ENCODE measurements around the gene ERLEC1.

Gene ERLEC1

GRCh38 chr2:53784436-53784835, 2.4 kb upstream of the ERLEC1 start:
- ATAC-seq: no peak
- TF ChIP-seq ISL1 (CRISPR knock-in tag; IDR thresholded peaks at IDR 0.05) (no peak), CSRNP3 (CRISPR knock-in tag; IDR thresholded peaks at IDR 0.05) (no peak), ZNF70 (CRISPR knock-in tag; IDR thresholded peaks at IDR 0.05) (no peak), ZNF565 (CRISPR knock-in tag; conservative IDR thresholded peaks at IDR 0.05; ENCODE audit: low read depth) (no peak), TCF4 (CRISPR knock-in tag; IDR thresholded peaks at IDR 0.05; ENCODE audit: borderline replicate concordance) (no peak), ESRRG (CRISPR knock-in tag; IDR thresholded peaks at IDR 0.05) (no peak), RARB (CRISPR knock-in tag; IDR thresholded peaks at IDR 0.05) (no peak), ZNF8 (CRISPR knock-in tag; IDR thresholded peaks at IDR 0.05) (no peak), CREB5 (CRISPR knock-in tag; IDR thresholded peaks at IDR 0.05; ENCODE audit: low read depth) (no peak), SNAI2 (CRISPR knock-in tag; IDR thresholded peaks at IDR 0.05) (no peak), ZC3H10 (CRISPR knock-in tag; IDR thresholded peaks at IDR 0.05) (no peak)

- TF ChIP-seq OSR1 (CRISPR knock-in tag; IDR thresholded peaks at IDR 0.05) (no peak), CREB5 (CRISPR knock-in tag; IDR thresholded peaks at IDR 0.05; ENCODE audit: low read depth) (no peak), SNAI2 (CRISPR knock-in tag; IDR thresholded peaks at IDR 0.05) (no peak), PATZ1 (CRISPR knock-in tag; IDR thresholded peaks at IDR 0.05; ENCODE audit: borderline replicate concordance) (no peak), ESRRG (CRISPR knock-in tag; IDR thresholded peaks at IDR 0.05) (no peak), ZNF565 (CRISPR knock-in tag; conservative IDR thresholded peaks at IDR 0.05; ENCODE audit: low read depth) (no peak), POU6F1 (CRISPR knock-in tag; IDR thresholded peaks at IDR 0.05; ENCODE audit: borderline replicate concordance, low read depth) (no peak), TOX (CRISPR knock-in tag; IDR thresholded peaks at IDR 0.05; ENCODE audit: borderline replicate concordance) (no peak), ZNF70 (CRISPR knock-in tag; IDR thresholded peaks at IDR 0.05) (no peak), ISL1 (CRISPR knock-in tag; IDR thresholded peaks at IDR 0.05) (no peak), GLIS3 (CRISPR knock-in tag; IDR thresholded peaks at IDR 0.05) (no peak), PPARA (CRISPR knock-in tag; IDR thresholded peaks at IDR 0.05; ENCODE audit: borderline replicate concordance) (no peak)
- no peak for ATAC-seq
Measured at GRCh38 chr2:53785366-53785765, 1.5 kb upstream of the ERLEC1 start.

- ATAC-seq: peak; percentile 52
- TF ChIP-seq BACH2 (CRISPR knock-in tag; IDR thresholded peaks at IDR 0.05; ENCODE audit: borderline replicate concordance) (no peak), POU6F1 (CRISPR knock-in tag; IDR thresholded peaks at IDR 0.05; ENCODE audit: borderline replicate concordance, low read depth) (no peak), TCF4 (CRISPR knock-in tag; IDR thresholded peaks at IDR 0.05; ENCODE audit: borderline replicate concordance) (no peak), ZC3H10 (CRISPR knock-in tag; IDR thresholded peaks at IDR 0.05) (no peak), ZNF8 (CRISPR knock-in tag; IDR thresholded peaks at IDR 0.05) (no peak), CSDC2 (CRISPR knock-in tag; IDR thresholded peaks at IDR 0.05) (no peak), RARB (CRISPR knock-in tag; IDR thresholded peaks at IDR 0.05) (no peak), TOX (CRISPR knock-in tag; IDR thresholded peaks at IDR 0.05; ENCODE audit: borderline replicate concordance) (no peak), CREB5 (CRISPR knock-in tag; IDR thresholded peaks at IDR 0.05; ENCODE audit: low read depth) (no peak), GLIS3 (CRISPR knock-in tag; IDR thresholded peaks at IDR 0.05) (no peak), PPARA (CRISPR knock-in tag; IDR thresholded peaks at IDR 0.05; ENCODE audit: borderline replicate concordance) (no peak), SNAI2 (CRISPR knock-in tag; IDR thresholded peaks at IDR 0.05) (no peak), ARNTL (CRISPR knock-in tag; IDR thresholded peaks at IDR 0.05; ENCODE audit: borderline replicate concordance, low read depth) (no peak), ZFP3 (CRISPR knock-in tag; IDR thresholded peaks at IDR 0.05) (no peak), OSR1 (CRISPR knock-in tag; IDR thresholded peaks at IDR 0.05) (no peak), CSRNP3 (CRISPR knock-in tag; IDR thresholded peaks at IDR 0.05) (no peak), ZNF565 (CRISPR knock-in tag; conservative IDR thresholded peaks at IDR 0.05; ENCODE audit: low read depth) (no peak), ESRRG (CRISPR knock-in tag; IDR thresholded peaks at IDR 0.05) (no peak)
Measured at GRCh38 chr2:53786352-53786704, 516 bp upstream of the ERLEC1 start.
